CD8-positive, alpha-beta memory T cell (primary cell): Measurements from ENCODE around the gene TIMM29. TPM values are rescaled to one million over a fixed set of nuclear protein-coding genes. Genes with fewer than 3 reads are reported as not detected.

Source experiments
- CTCF ChIA-PET: fragments of 350-600 bp; sonication (Branson Sonifier 250); formaldehyde crosslinking; loops from one replicate; lab custom pipeline; 2021; ENCODE audit warnings: antibody characterized with exemption; lab: Charles Lee
- POLR2A ChIA-PET: fragments of 350-600 bp; sonication (Branson Sonifier 250); formaldehyde crosslinking; loops from one replicate; lab custom pipeline; 2021; ENCODE audit warnings: antibody characterized with exemption; lab: Charles Lee
- DNase-seq, 5 donors: peaks; one replicate each; pipeline versions ENCODE4 v3.0.0 to v3.0.0-alpha.2; 2020 to 2022; ENCODE audit warnings: mixed read lengths in 1 of 5
- H3K27ac ChIP-seq: one replicate; pipeline ENCODE4 v1.7.0; 2013; ENCODE audit warnings: low read depth, mild to moderate bottlenecking, low read length, moderate library complexity
- H3K27me3 ChIP-seq: 2 replicates; pipeline ENCODE4 v1.7.0; 2013; ENCODE audit warnings: low read length, mild to moderate bottlenecking; ENCODE audit not compliant: insufficient read depth, poor library complexity, severe bottlenecking
- H3K36me3 ChIP-seq: 2 replicates; pipeline ENCODE4 v1.7.0; 2013; ENCODE audit warnings: mild to moderate bottlenecking, low read length, moderate library complexity; ENCODE audit not compliant: insufficient read depth
- H3K4me1 ChIP-seq: 2 replicates; pipeline ENCODE4 v1.7.0; 2013; ENCODE audit warnings: mild to moderate bottlenecking, low read length, moderate library complexity; ENCODE audit not compliant: insufficient read depth
- H3K4me3 ChIP-seq: 2 replicates; pipeline ENCODE4 v1.7.0; 2013; ENCODE audit warnings: mild to moderate bottlenecking, low read length
- H3K9me3 ChIP-seq: 2 replicates; pipeline ENCODE4 v1.7.0; 2013; ENCODE audit warnings: mild to moderate bottlenecking, low read length
- H3K27ac Mint-ChIP-seq, 8 donors: one replicate each; pipeline ENCODE4 v1.8.0; 2020 to 2021; ENCODE audit warnings: mixed read lengths in 8 of 8, mild to moderate bottlenecking in 6 of 8, inconsistent platforms in 3 of 8, moderate library complexity in 3 of 8
- H3K27me3 Mint-ChIP-seq, 2 donors: one replicate each; pipeline ENCODE4 v1.8.0; 2020 to 2021; ENCODE audit warnings: mixed read lengths in 2 of 2, mild to moderate bottlenecking in 1 of 2, moderate library complexity in 1 of 2
- H3K36me3 Mint-ChIP-seq, 3 donors: one replicate each; pipeline ENCODE4 v1.8.0; 2020 to 2021; ENCODE audit warnings: mixed read lengths in 3 of 3, inconsistent platforms in 1 of 3, mild to moderate bottlenecking in 1 of 3
- H3K4me1 Mint-ChIP-seq, 3 donors: one replicate each; pipeline ENCODE4 v1.8.0; 2020 to 2021; ENCODE audit warnings: mixed read lengths in 3 of 3, inconsistent platforms in 1 of 3, mild to moderate bottlenecking in 1 of 3
- H3K4me3 Mint-ChIP-seq, 7 donors: one replicate each; pipeline ENCODE4 v1.8.0; 2020 to 2021; ENCODE audit warnings: mixed read lengths in 7 of 7, mild to moderate bottlenecking in 6 of 7, moderate library complexity in 4 of 7, inconsistent platforms in 2 of 7
- H3K9me3 Mint-ChIP-seq, 5 donors: one replicate each; pipeline ENCODE4 v1.8.0; 2020 to 2022; ENCODE audit warnings: mixed read lengths in 5 of 5, mild to moderate bottlenecking in 3 of 5, moderate library complexity in 2 of 5, inconsistent platforms in 1 of 5
- polyA plus RNA-seq: library from polyadenylated mRNA; unstranded; fragments of 300-500 nt; fragmentation: Illumina TruSeq; gene quantifications from one replicate; pipeline ENCODE4 v1.2.3, GENCODE V29; 2021
- total RNA-seq, 2 experiments: library from RNA; stranded (reverse); gene quantifications; one replicate each; pipeline ENCODE4 v1.2.3, GENCODE V29; 2021

The TIMM29 gene
- total and polyA plus RNA-seq, 3 experiments from 2014 or later = 22.3 to 36.6 (median 27.0) TPM

DNA sequence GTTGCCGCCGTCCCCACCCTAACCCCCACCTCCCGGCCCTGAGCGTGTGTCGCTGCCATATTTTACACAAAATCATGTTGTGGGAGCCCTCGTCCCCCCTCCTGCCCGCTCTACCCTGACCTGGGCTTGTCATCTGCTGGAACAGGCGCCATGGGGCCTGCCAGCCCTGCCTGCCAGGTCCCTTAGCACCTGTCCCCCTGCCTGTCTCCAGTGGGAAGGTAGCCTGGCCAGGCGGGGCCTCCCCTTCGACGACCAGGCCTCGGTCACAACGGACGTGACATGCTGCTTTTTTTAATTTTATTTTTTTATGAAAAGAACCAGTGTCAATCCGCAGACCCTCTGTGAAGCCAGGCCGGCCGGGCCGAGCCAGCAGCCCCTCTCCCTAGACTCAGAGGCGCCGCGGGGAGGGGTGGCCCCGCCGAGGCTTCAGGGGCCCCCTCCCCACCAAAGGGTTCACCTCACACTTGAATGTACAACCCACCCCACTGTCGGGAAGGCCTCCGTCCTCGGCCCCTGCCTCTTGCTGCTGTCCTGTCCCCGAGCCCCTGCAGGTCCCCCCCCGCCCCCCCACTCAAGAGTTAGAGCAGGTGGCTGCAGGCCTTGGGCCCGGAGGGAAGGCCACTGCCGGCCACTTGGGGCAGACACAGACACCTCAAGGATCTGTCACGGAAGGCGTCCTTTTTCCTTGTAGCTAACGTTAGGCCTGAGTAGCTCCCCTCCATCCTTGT is 6.5 kb upstream of the TIMM29 start:
- no peak for DNase-seq
- H3K27me3 Mint-ChIP-seq = peaks cover 0 to 1% of the 10 kb centered on the region in 2 donors
- H3K36me3 ChIP-seq = no peaks in the 10 kb centered on the region
- no peak overlapping the region for H3K4me3 Mint-ChIP-seq
- H3K9me3 ChIP-seq = no peaks in the 10 kb centered on the region
- no peaks in the 10 kb centered on the region for H3K9me3 Mint-ChIP-seq
- CTCF ChIA-PET = no interaction called here
- H3K27ac ChIP-seq = no peak overlapping the region
- POLR2A ChIA-PET = interaction anchor here (0.5 kb wide), 1 partner anchor 675 kb away, joined by 4 read pairs; no protein-coding TSS in a partner anchor
- H3K4me3 ChIP-seq = no peak overlapping the region
- H3K36me3 Mint-ChIP-seq = peaks cover 0 to 62% (median 6%) of the 10 kb centered on the region in 3 donors
- no peaks in the 10 kb centered on the region for H3K27me3 ChIP-seq
- peak overlapping the region in 1 of 8 donors; percentile 88 for H3K27ac Mint-ChIP-seq
- H3K4me1 ChIP-seq = no peaks in the 10 kb centered on the region
- H3K4me1 Mint-ChIP-seq = peaks cover 0 to under 1% (median under 1%) of the 10 kb centered on the region in 3 donors

DNA sequence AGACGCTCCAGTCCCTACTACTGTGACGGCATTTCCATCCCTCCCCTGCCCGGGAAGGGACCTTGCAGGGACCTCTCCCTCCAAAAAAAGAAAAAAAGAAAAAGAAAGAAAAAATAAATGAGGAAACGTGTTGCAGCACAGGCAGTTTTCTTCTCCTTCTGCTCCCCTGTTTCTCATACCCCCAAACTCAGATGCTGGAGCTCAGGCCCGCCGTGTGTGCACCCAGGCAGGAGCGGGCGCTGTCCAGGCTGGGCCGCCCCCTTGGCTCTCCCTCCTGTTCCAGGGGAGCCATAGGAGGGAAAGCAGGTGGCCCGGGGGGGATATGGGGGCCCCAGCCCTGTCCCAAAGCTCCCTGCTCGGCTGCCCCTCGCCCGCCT is 6.0 kb upstream of the TIMM29 start:
- Histone ChIP-seq H3K9me3 (no peaks in the 10 kb centered on the region), H3K27ac (no peak overlapping the region), H3K27me3 (no peaks in the 10 kb centered on the region), H3K36me3 (no peaks in the 10 kb centered on the region), H3K4me3 (no peak overlapping the region), H3K4me1 (peaks cover 3% of the 10 kb centered on the region)
- peaks cover 0 to 63% (median 6%) of the 10 kb centered on the region in 3 donors for H3K36me3 Mint-ChIP-seq
- peaks cover 0 to 1% of the 10 kb centered on the region in 2 donors for H3K27me3 Mint-ChIP-seq
- no peak overlapping the region for H3K4me3 Mint-ChIP-seq
- H3K27ac Mint-ChIP-seq = peak overlapping the region in 1 of 8 donors; percentile 88
- H3K4me1 Mint-ChIP-seq = peaks cover 3 to 6% (median 6%) of the 10 kb centered on the region in 3 donors
- ChIA-PET CTCF (no interaction called here), POLR2A (interaction anchor here (0.5 kb wide), 1 partner anchor 674 kb away, joined by 4 read pairs; no protein-coding TSS in a partner anchor)
- no peak for DNase-seq
- no peaks in the 10 kb centered on the region for H3K9me3 Mint-ChIP-seq

DNA sequence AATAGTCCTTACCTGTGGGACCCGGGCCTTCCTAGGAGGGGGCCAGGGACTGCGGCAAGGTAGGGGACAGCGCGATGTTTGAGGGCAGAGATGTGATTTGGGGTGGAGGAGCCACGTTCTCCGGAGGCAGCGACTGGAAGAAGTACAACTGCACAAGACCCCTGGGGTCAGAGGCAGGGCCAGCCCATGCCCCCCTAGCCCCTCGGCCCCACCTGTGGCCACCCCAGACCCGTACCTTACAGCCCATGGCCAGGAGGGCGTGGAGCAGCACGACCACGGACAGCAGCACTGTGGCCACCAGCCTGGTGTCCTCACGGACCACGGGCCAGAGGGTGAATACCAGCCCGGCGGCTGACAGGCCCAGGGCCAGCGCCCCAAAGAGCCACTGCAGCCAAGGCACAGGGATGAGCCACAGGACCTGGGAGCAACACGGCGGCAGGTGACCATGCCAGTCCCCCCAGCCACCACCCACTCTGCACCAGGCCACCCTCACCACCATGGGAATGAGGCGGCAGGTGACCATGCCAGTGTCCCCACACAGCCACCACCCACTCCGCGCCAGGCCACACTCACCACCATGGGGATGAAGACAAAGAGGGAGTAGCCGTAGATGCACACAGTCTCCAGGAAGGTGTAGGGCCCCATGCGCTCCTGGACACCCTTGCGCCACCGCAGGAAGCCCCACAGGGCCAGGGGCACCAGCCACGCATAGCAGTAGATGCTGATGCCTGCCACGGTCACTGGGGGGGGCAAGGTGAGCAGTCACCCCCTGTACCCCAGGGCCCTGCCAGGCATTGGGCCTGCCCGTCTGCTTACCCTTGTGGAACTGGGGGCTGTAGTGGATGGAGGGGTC is 5.1 kb upstream of the TIMM29 start:
- Mint-ChIP-seq H3K27me3 (peaks cover 0 to 1% of the 10 kb centered on the region in 2 donors), H3K27ac (peak overlapping the region in 1 of 8 donors; percentile 54), H3K4me3 (peak overlapping the region in 1 of 7 donors; percentile 40), H3K4me1 (peaks cover 9 to 12% (median 11%) of the 10 kb centered on the region in 3 donors), H3K36me3 (peaks cover 0 to 63% (median 6%) of the 10 kb centered on the region in 3 donors), H3K9me3 (no peaks in the 10 kb centered on the region)
- Histone ChIP-seq H3K27me3 (no peaks in the 10 kb centered on the region), H3K36me3 (no peaks in the 10 kb centered on the region), H3K4me3 (no peak overlapping the region), H3K4me1 (peaks cover 8% of the 10 kb centered on the region), H3K27ac (no peak overlapping the region), H3K9me3 (no peaks in the 10 kb centered on the region)
- CTCF ChIA-PET = no interaction called here
- DNase-seq = no peak
- POLR2A ChIA-PET = no interaction called here

DNA sequence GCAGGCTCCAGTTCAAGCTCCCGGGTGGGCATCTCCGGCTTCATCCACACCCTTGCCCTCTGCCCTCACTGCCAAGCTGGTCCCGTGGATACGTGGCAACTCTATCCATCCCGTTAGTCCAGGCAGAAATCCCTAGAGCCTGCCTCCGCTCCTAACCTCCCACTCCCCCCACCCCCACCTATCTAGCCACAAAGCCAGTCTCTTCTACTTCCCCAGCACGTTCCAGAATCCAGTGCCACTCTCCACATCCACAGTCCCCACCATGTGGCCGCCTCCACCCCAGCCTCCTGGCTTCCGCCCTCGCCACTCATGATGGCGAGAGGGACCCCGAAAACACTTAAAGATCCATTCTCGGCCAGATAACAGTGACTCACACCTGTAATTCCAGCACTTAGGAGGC is 4.0 kb upstream of the TIMM29 start:
- peak overlapping the region in 1 of 8 donors; percentile 38 for H3K27ac Mint-ChIP-seq
- ChIA-PET CTCF (no interaction called here), POLR2A (no interaction called here)
- no peaks in the 10 kb centered on the region for H3K9me3 ChIP-seq
- peaks cover 11% of the 10 kb centered on the region for H3K4me1 ChIP-seq
- H3K36me3 Mint-ChIP-seq = peaks cover 0 to 58% (median 2%) of the 10 kb centered on the region in 3 donors
- no peak for DNase-seq
- H3K4me3 ChIP-seq = no peak overlapping the region
- peaks cover 13 to 19% (median 14%) of the 10 kb centered on the region in 3 donors for H3K4me1 Mint-ChIP-seq
- H3K9me3 Mint-ChIP-seq = no peaks in the 10 kb centered on the region
- no peaks in the 10 kb centered on the region for H3K27me3 ChIP-seq
- H3K27me3 Mint-ChIP-seq = peaks cover 0 to 1% of the 10 kb centered on the region in 2 donors
- no peaks in the 10 kb centered on the region for H3K36me3 ChIP-seq
- H3K27ac ChIP-seq = no peak overlapping the region
- peak overlapping the region in 1 of 7 donors; percentile 42 for H3K4me3 Mint-ChIP-seq

DNA sequence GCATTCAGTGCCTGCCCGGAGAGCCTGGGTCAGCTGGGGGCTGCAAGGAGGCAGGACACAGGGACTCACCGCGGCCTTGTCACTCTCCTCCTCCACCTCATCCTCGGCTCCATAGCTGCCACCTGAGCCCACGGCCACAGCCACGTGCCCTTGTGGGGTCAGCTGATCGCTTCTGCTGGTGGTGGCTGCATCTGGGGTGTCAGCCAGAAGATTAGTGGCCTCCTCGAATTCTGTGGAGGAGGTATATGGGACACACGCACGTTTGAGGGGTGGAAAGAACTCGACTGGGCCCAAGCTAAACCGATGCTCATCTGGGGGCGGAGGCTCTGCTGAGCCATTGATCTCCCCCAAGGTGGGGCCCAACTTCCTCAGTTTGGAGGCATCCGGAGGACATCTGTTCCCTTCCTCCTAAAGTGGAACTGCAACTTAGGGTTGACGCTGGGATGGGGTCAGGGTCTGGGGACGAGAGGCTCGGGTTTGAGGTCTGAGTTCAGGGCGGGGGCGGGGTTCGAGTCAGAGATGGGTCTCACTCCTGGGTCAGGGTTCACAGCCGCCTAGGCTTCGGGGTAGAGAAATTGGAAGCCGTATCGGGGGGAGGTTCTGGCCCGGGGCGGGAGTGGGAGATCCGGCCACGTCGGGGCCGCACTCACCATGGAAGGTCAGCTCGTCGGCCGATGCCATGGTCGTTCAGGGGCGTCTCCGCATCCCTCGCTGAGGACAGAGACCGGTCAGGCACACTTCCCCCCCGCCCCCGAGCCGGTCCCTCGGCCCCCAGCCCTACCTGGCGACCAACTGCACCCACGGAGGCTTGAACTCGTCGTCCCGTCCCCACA is 665 bp upstream of the TIMM29 start:
- H3K36me3 Mint-ChIP-seq = peaks cover 0 to 44% (median 0%) of the 10 kb centered on the region in 3 donors
- peak in 1 of 5 donors; percentile 10 for DNase-seq
- peak overlapping the region; percentile 91 to 100 (median 94) for H3K4me3 Mint-ChIP-seq
- Histone ChIP-seq H3K36me3 (no peaks in the 10 kb centered on the region), H3K9me3 (no peaks in the 10 kb centered on the region), H3K27ac (peak overlapping the region; percentile 83), H3K4me3 (peak overlapping the region; percentile 74), H3K4me1 (peaks cover 23% of the 10 kb centered on the region), H3K27me3 (no peaks in the 10 kb centered on the region)
- H3K9me3 Mint-ChIP-seq = no peaks in the 10 kb centered on the region
- CTCF ChIA-PET = interaction anchor here (0.6 to 1.2 kb wide), 3 partner anchors 9 to 211 kb away, joined by 3 to 4 read pairs (median 3); partner anchors contain the start of gene DNM2
- POLR2A ChIA-PET = interaction anchor here (0.5 kb wide), 1 partner anchor 1620 kb away, joined by 5 read pairs; no protein-coding TSS in a partner anchor
- H3K27me3 Mint-ChIP-seq = peaks cover 0 to 1% of the 10 kb centered on the region in 2 donors
- peaks cover 17 to 35% (median 25%) of the 10 kb centered on the region in 3 donors for H3K4me1 Mint-ChIP-seq
- H3K27ac Mint-ChIP-seq = peak overlapping the region; percentile 85 to 99 (median 94)

DNA sequence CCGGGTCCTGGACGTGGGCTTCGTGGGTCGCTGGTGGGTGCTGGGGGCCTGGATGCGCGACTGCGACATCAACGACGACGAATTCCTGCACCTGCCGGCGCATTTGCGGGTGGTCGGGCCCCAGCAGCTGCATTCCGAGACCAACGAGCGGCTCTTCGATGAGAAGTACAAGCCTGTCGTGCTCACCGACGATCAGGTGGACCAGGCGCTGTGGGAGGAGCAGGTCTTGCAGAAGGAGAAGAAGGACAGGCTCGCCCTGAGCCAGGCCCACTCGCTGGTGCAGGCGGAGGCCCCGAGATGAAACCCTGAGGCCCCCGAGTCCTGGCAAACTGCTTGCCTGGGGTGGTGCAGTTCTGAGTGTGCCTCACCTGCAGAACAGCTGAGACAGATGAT is 787 bp downstream of the TIMM29 start:
- Mint-ChIP-seq H3K36me3 (peaks cover 0 to 36% (median 0%) of the 10 kb centered on the region in 3 donors), H3K27ac (peak overlapping the region in 7 of 8 donors; percentile 57 to 92 (median 76)), H3K27me3 (peaks cover 0 to 1% of the 10 kb centered on the region in 2 donors), H3K9me3 (no peaks in the 10 kb centered on the region), H3K4me1 (peaks cover 17 to 35% (median 25%) of the 10 kb centered on the region in 3 donors), H3K4me3 (peak overlapping the region; percentile 72 to 100 (median 91))
- POLR2A ChIA-PET = no interaction called here
- no peak for DNase-seq
- Histone ChIP-seq H3K27me3 (no peaks in the 10 kb centered on the region), H3K4me3 (peak overlapping the region; percentile 74), H3K27ac (peak overlapping the region; percentile 83), H3K36me3 (no peaks in the 10 kb centered on the region), H3K9me3 (no peaks in the 10 kb centered on the region), H3K4me1 (peaks cover 23% of the 10 kb centered on the region)
- CTCF ChIA-PET = interaction anchor here (0.6 to 1.4 kb wide), 2 partner anchors 58 to 63 kb away, joined by 3 to 4 read pairs; partner anchors contain the start of gene CARM1

DNA sequence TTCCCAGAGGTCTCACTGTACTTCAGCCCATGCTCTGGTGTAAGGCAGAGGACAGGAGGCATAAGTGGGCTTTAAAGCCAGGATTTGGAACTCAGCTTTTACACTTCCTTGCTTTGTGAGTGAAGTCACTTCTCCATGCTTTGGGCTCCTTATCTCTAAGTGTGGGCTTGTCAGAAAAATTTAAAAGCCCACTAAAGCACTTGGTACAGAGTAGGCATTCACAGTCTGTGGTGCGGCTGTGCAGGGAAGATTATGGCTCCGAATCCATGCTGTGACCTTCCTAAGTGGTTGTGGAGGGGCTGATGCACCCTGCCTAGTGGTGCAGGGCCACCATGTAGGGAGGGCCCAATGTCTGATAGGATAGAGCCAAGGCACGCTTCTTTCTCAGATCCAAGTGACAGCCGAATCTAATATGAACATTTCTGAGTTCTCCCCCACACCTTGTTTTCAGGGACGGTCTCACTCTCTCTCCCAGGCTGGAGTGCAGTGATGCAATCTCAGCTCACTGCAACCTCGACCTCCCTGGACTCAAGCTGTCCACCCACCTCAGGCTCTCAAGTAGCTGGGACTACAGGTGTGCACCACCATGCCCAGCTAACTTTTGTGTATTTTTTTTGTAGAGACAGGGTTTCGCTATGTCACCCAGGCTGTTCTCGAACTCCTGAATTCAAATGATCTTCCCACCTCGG is 6.9 kb downstream of the TIMM29 start:
- H3K27ac ChIP-seq = no peak overlapping the region
- Mint-ChIP-seq H3K27me3 (no peaks in the 10 kb centered on the region), H3K9me3 (no peaks in the 10 kb centered on the region), H3K36me3 (peaks cover 0 to 13% (median 0%) of the 10 kb centered on the region in 3 donors), H3K4me1 (peaks cover 8 to 12% (median 8%) of the 10 kb centered on the region in 3 donors), H3K4me3 (no peak overlapping the region), H3K27ac (peak overlapping the region in 3 of 8 donors; percentile 26 to 69 (median 36))
- POLR2A ChIA-PET = no interaction called here
- H3K4me1 ChIP-seq = peaks cover 3% of the 10 kb centered on the region
- no peaks in the 10 kb centered on the region for H3K9me3 ChIP-seq
- H3K27me3 ChIP-seq = no peaks in the 10 kb centered on the region
- CTCF ChIA-PET = interaction anchor here (1.4 to 2.1 kb wide), 4 partner anchors 14 to 68 kb away, joined by 4 to 6 read pairs (median 6); no protein-coding TSS in a partner anchor
- no peak overlapping the region for H3K4me3 ChIP-seq
- DNase-seq = no peak
- no peaks in the 10 kb centered on the region for H3K36me3 ChIP-seq
